ENCODE results near the gene HADHB.

DNA sequence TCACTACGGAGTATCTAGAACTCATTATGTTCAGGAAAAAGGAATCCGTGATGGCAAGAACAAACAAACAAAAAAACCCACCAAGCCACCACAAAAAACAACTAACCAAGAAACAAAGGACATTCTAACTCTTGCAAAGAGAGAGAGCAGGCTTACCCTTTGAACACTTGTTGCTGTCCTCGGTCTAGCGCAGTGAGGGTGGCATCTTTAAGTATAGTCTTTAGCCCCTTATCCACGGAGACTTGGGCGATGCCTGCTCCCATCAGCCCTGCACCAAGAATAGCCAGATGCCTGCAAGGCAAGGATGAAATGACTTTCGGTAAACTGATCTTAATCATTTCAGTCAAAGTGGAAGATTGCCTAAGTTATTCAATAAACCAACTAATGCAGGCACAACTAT lies 40.8 kb upstream of the HADHB start:
- TF ChIP-seq, protein P1, sequence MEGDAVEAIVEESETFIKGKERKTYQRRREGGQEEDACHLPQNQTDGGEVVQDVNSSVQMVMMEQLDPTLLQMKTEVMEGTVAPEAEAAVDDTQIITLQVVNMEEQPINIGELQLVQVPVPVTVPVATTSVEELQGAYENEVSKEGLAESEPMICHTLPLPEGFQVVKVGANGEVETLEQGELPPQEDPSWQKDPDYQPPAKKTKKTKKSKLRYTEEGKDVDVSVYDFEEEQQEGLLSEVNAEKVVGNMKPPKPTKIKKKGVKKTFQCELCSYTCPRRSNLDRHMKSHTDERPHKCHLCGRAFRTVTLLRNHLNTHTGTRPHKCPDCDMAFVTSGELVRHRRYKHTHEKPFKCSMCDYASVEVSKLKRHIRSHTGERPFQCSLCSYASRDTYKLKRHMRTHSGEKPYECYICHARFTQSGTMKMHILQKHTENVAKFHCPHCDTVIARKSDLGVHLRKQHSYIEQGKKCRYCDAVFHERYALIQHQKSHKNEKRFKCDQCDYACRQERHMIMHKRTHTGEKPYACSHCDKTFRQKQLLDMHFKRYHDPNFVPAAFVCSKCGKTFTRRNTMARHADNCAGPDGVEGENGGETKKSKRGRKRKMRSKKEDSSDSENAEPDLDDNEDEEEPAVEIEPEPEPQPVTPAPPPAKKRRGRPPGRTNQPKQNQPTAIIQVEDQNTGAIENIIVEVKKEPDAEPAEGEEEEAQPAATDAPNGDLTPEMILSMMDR (conservative IDR thresholded peaks at IDR 0.05; ENCODE audit: low read depth, low read length), result no peak
- TF ChIP-seq EZH2 (IDR thresholded peaks at IDR 0.05; ENCODE audit: borderline replicate concordance, low read depth, low read length, poor library complexity, severe bottlenecking), result no peak
